Raji (cell line): ENCODE measurements around the gene HSD17B4.

Experiments
- POLR2A ChIP-seq: IDR thresholded peaks from 2 replicates; pipeline ENCODE4 v1.6.1; 2011; ENCODE audit warnings: low read depth, low read length, control low read depth; ENCODE audit not compliant: insufficient read depth

Gene HSD17B4, protein sequence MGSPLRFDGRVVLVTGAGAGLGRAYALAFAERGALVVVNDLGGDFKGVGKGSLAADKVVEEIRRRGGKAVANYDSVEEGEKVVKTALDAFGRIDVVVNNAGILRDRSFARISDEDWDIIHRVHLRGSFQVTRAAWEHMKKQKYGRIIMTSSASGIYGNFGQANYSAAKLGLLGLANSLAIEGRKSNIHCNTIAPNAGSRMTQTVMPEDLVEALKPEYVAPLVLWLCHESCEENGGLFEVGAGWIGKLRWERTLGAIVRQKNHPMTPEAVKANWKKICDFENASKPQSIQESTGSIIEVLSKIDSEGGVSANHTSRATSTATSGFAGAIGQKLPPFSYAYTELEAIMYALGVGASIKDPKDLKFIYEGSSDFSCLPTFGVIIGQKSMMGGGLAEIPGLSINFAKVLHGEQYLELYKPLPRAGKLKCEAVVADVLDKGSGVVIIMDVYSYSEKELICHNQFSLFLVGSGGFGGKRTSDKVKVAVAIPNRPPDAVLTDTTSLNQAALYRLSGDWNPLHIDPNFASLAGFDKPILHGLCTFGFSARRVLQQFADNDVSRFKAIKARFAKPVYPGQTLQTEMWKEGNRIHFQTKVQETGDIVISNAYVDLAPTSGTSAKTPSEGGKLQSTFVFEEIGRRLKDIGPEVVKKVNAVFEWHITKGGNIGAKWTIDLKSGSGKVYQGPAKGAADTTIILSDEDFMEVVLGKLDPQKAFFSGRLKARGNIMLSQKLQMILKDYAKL

DNA sequence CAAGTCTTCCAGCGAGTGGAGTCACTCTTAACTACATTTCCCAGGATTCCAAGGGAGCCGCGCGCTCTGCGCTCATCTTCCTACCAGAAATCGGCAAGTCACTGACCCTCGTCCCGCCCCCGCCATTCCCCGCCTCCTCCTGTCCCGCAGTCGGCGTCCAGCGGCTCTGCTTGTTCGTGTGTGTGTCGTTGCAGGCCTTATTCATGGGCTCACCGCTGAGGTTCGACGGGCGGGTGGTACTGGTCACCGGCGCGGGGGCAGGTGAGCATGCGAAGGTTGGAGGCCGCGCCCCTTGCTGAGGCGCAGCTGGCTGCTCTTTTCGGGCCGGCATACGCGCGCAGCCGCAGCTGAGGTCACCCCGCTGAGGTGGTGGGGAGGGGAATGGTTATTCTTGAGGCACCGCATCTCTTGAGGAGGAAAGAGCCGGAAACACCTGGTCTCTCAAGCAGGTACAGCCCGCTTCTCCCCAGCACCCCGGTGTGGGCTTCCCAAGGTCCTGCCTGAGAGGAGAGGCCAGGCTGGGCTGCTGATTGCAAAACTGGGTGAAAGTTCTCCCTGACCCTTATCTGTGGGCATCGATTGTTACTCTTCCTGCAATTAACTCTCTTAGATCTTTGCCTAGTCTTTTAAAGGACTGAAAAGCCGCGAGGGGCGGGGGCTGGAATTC is at the start of gene HSD17B4:
TSS of gene HSD17B4 (plus strand) at position 125 of the 667 bp plus-strand sequence. CDS start at position 204, 79 bp downstream.
- peak; percentile 74 for TF ChIP-seq POLR2A

DNA sequence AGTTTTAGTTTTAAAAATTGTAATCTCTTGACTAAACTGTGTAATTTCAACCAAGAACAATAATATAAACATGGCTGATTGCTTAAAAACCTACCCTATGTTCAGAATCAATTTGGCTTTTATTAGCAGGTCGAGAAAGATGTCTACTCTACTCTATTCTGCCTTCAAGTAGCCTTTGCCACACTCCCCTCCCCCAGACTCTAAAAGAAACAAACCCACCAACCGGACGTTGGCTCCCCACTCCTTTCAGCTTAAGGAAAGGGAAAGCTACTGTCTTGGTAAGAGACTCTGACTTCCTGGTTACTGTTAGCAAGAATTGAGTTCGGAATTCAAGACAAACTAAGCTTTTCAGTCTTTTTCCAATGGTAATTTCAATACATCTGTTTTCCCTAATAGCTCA is 49.7 kb upstream of the HSD17B4 start:
- TF ChIP-seq POLR2A: no peak

DNA sequence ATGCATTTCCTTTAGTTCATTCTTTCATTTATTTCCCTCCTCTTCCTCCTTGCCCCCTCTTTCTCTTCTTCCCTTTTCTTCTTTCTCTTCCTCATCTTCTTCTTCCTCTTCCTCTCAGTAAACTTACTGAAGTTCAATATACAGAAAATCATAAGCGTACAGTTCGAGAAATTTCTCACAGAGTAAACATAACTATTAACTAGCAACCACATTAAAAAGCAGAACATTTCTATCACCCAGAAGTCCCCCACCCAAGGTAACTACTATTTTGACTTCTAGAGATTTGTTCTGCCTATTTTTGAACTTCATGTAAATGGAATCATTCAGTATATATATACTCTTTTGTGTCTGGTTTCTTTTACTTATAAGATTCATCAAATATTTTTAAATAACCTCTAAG is 48.3 kb upstream of the HSD17B4 start:
- no peak for TF ChIP-seq POLR2A

DNA sequence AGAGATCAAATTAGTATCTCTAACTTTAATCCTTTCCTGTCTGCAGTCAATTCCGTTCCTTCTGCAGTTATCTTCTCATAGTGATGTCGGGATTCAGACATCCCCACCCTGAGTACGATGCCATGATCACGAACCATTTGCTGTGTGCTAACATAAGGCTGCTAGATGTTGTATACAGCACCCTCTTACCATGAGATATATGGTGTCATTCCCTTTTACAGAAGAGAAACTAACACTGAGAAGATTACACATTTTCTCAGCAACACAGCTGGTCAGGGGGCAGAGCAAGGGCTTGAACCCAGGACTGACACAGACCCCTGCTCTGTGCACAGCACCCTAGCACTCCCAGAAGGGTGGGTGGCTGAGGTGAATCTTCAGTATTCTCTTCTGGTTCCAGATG is 46.9 kb upstream of the HSD17B4 start:
- no peak for TF ChIP-seq POLR2A

DNA sequence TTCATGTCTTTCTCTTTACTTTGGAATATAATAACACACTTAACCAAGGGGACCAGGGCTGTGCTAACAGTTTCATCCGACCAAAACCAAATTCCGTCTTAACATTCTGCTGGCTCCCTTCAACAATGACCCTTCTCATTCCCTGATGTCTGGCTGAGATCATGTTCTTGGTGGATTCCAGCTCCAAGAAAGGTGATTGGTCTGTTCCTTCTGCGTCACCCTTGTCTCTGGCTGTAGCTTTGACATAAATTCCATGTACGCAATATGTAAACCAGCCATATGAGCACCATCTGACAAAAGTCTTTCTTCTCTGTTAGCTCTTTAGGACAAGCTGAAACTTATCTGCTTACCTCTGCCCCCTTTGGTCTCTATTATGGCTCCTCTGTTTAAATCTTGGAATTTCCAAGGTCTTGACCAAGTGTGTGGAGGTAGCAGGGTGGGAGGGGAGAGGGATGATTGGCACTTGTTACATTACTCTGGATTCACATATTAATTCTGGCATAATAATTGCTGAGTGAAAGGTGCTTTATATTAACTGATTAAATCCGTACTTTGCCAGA is 45.7 kb upstream of the HSD17B4 start:
- TF ChIP-seq POLR2A: no peak

DNA sequence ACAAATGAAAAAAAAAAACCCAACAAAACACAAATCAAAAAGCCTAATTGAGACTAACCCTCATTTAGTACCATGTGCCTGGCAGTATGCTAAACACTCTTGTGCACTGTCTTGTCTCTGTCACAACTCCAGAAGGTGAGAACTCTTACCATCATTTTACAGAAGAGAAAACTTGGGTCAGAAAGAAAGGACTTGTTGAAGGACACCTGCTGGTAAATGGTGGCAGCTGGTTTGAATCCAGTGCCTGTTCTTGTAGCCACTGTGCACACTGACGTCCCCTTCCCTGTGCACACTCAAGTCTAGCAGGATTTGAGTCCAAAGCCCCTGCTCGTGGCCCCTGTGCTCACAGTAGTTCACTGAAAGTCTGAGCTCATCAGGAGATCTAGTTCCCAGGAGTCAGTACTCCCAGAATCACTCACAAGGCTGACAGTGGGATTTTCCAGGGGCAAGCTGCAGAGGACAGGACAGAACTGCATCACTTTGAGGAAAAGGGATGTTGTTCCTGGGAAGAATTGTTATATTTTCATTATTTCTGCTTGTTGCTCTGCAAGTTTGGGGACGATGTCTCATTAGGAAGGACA is 43.0 kb upstream of the HSD17B4 start:
- no peak for TF ChIP-seq POLR2A

DNA sequence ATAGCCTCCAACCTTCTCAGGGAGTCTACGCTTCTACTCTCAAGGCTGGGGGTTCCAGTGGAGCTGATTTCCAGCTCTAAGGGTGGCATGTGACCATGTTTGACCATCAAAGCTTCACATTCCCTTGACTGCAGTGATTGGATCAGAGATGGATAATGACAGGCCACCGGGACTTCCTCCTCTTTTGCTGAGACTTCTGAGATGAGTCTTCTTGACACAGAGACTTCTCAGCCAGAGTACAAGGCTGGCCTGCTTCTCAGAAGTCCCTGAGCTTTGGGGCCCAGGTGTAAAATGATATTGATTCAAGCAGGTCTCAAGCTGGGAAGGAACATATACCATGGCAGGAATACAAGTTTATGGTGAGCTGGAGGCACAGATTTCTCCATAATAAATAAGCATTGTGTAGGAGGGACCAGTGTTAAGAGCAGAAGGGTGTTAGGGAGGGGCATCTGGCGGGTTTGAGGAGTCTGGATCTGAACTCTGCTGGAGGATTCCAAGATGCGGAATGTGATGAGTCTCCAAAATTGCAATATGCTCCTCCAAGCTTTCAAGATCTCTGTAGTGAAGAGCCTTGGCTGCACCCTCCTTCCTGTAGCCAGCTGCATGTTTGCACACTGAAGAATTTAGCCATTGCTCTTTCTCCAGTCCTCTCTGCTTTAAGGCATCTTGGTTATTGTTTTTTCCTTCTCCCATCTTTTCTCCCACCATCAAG is 41.7 kb upstream of the HSD17B4 start:
- no peak for TF ChIP-seq POLR2A

DNA sequence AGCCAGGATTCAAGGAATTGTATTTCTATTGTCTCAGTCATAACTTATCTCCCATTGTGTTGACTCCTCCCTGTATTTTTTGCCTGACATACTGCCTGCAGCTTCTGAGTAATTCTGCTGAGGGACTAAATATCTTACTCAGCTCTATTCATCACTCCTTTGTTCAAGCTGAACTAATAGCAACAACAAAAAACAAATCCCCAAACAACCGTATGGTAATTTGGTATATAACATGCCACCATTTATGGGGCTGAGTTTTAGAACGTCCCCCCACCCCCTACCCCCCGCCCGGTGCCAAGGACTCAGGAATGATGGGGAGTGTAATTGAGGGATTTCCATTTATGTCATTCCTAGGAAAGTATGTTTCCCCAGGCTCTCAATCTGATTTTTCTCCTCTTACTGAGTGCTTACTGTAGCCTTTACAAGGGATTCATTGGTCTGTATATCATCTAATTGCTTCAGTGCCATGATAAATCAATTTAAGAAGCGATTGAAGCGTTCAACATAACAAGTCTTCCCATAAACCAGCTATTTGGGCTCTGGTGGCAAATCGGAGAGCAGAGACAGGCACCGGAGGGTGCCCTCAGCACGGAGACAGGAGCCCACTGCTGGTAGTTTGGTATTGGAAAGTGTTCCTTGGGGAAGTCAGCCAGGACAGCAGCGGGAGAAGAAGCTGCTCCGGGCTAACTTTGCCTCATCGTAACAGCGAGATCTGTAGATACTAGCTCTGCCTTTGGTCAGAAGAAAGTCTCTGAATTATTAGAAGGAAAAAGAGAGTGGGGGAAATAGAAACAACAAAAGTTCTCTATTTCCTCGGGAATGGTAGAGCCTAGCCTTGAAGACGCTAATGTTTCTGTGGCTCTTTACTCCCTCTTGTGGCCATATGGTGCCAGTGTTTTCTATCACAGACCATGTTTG is 40.7 kb upstream of the HSD17B4 start:
- TF ChIP-seq POLR2A: no peak

DNA sequence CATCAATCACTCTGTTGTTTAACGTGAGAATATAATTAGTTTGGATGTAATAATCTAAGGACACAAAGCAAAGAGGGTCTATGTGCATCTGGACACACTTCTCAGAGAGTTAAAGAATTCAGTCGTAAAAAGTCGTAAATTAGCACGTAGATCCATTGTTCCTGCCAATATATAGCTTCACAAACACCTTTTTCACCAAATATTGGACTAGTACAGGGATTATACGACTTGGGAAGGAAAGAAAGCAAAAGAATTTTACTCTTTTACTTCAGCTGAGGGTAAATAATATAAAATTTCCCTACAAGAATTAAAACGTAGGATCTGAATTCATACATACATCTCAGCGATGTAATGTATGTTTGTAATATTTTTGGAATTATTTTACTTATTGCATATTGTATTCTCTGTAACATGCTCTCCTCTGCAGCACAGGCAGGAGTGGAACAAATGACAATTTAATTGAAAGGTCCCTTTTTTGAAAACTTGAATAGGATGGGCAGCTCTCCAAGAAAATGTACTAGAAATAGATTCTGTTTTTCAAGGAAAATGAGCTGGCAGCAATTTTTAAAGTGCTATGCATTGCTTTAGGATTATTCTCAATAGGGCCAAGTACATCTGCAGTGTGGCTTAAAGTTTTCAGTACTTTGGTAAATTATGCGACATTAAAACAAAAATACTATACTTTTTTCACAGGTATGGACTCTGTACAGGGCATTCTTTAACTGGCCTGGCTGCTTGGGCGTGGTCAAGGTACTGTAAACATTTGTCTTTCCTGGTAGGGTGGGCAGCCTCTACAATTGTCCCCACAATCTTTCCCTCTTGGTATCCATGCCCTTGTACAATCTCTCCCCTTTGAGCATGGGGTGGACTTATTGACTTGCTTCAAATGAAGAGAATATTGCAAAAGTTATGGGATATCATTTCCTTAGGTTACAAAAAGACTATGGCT is 39.7 kb upstream of the HSD17B4 start:
- TF ChIP-seq POLR2A: no peak

DNA sequence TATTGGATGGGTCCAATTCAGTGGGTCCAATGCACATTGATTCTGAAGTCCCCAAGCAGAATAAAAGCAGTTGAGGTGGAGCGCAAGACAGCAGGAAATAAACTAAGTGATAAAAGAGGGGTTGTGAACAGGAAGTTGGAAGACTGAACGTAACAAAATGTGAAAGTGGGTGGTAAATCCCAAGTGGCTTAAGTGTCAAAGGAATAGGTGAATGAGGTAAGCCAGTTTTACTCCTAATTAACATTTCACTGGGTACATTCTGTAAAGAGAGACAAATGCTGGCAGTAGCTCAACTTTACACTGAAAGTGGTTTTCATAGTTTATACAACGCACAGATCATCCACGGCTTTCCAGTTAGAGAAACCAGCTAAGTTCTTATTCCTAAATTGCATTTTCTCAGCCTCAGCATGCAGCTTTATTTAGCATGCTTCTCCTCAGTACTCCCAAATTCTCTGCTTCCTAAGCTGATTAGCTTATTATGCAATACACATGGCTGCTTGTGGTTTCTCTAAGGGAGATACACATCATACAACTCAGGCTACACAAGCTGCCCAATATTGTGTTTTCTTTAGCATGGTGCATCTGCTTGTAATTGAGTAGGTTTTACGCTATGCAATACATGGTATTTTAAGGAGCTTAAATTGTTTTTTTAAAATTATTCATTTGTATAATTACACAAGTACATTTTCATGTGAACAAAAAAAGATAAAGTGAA is 34.2 kb upstream of the HSD17B4 start:
- TF ChIP-seq POLR2A: no peak

DNA sequence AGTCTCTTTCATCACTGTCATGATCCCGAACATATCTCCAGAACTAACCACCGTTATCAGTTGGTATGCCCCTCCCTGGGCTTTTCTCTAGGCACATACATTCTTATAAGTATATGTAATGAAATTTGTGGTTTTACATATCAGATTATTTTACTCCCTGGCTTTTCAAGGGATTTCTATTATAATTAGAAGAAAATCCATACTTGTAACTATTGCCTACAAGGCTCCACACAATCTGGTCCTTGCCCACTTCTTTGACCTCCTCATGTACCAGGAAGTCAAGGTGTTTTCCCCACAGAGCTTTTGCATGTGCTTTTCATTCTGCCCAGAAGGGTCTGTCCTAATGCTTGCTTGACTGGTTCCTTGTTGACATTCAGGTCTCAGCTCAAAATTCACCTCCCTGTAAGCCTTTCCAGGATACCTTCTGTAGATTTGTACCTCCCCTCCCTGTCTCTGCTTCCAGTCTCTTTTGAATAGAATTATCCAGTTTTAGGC is 33.6 kb upstream of the HSD17B4 start:
- TF ChIP-seq POLR2A: no peak

DNA sequence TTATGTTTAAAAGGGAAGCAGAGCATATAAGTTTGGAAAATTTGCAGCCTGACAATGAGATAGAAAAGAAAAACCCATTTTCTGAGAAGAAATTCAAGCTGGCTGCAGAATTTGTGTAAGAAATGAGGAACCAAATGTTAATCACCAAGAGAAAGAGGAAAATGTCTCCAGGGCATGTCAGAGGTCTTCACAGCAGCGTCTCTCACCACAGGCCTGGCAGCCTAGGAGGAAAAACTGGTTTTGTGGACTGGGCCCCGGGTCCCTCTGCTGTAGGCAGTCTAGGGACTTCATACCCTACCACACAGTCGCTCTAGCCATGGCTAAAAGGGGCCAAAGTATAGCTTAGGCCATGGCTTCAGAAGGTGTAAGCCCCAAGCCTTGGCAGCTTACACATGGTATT is 32.1 kb upstream of the HSD17B4 start:
- TF ChIP-seq POLR2A: no peak
